Peyer's patch (tissue), 4 donors: ENCODE results near the gene SLC26A1.

Experiments used
- CTCF ChIP-seq, 6 experiments: fragments of 450-650 bp in 4 of 6; fragments of 200-600 bp in 2 of 6; sonication (generic) in 1 of 6; IDR thresholded peaks; one replicate each; pipeline ENCODE4 v1.5.1; 2017 to 2019; ENCODE audit warnings: antibody characterized with exemption in 6 of 6, mild to moderate bottlenecking in 3 of 6, moderate library complexity in 1 of 6
- POLR2A ChIP-seq, 2 donors: fragments of 450-650 bp; IDR thresholded peaks; one replicate each; pipeline ENCODE4 v1.5.1; 2017; ENCODE audit warnings: antibody characterized with exemption in 2 of 2, mild to moderate bottlenecking in 2 of 2, moderate library complexity in 2 of 2

GRCh38 chr4:965048-965765, 28.0 kb downstream of the SLC26A1 start:
- TF ChIP-seq CTCF (IDR thresholded peaks at IDR 0.05) (no peak), POLR2A (IDR thresholded peaks at IDR 0.05) (no peak)
